ENCODE data around the gene TUBGCP2.

Gene TUBGCP2

DNA sequence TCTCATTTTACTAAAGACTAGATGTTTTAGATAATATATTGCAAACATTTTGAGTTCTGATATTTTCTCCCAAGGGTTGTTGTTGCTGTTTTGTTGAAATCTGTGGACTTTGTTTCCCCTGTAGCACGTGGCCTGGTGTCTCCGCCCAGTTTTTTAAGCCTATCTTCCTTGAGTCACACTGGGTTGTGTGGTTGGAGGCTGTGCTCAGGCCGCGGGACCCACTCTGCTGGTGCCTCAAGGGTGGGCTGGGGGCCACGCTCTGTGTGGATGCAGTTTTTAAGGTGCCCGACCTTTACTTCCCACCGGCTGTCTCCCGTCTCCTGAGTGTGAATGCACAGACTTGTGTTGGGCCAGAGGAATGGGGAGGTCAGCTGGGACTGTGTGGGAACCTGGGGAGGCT lies 34.3 kb upstream of the TUBGCP2 start:
- DNase-seq: no peak

DNA sequence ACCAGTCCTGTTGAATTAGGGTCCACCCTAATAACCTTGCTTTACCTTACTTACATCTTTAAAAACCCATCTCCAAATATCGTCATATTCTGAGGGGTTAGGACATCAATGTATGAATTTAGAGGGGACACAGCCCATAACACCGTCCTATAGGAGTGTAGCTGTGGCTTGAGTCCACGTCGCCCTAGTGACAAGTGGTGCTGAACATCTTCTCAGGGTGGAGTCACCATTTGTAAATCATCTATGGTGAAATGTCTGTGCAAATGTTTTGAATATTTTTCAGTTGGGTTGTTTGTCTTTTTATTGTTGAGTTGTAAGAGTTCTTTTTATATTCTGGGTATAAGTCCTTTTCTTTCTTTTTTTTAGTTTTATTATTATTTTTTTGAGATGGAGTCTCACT lies 33.3 kb upstream of the TUBGCP2 start:
- no peak for DNase-seq

- no peak for DNase-seq
Measured at GRCh38 chr10:133339708-133340380, 31.2 kb upstream of the TUBGCP2 start.

- DNase-seq: no peak
Measured at GRCh38 chr10:133338080-133339071, 29.7 kb upstream of the TUBGCP2 start.

- no peak for DNase-seq
Measured at GRCh38 chr10:133337370-133337725, 28.7 kb upstream of the TUBGCP2 start.

DNA sequence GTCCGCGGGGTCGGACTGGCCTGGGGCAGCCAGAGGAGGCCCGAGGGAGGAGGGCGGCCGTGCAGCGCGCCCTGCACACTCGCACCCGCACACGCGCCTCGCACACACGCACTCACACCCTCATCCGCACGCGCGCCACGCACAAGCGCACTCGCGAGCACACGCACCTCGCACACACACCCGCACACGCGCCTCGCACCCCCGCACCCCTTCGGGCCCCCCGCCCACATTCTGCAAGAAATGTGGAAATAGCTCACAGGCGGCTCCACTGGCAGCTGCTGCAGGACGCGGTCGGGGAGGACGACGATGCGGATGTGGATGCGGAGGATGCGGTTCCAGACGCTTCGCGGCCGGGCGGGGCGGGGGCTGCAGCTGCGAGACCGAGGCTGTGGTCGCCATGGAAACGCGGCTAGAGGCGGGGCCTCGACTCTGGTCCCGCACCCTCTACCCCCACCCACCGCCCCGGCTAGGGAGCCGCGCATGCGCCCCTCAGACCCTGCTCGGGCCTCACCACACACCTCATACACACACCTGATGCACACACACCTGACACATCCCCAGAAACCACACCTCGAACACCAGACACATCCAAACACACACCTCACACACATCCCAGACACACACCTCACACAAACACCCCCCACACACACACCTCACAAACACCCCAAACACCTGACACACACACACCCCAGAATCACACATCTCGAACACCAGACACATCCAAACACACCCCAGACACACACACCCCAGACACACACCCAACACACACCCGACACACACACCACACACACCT lies 28.1 kb upstream of the TUBGCP2 start, which contains the start of gene CALY:
Gene CALY (minus strand): TSS at position 320 of the 793 bp plus-strand sequence. CDS start 7,907 bp downstream, outside the sequence.
- no peak for DNase-seq

DNA sequence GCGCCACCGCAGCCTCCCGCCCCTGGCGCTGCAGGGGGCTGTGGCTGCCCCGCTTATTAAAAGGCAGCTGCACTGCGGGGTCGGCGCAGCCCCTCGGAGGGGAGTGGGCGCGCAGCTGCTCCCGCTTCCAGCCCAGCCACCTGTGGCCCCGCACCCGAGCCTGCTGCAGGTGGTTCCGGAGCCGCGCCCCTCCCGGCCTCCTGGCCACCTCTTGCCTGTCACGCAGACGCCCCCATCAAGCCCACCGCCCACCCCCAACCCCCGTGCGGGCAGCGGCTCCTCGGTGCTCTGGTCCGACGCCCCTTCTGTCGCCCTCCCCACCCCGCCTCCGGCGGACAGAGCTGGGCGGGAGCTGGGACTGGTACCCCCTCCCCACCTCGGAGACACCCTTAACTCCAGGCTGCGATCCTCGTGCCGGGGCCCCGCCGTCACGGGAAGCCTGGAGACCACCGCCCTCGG lies 27.5 kb upstream of the TUBGCP2 start:
- DNase-seq: no peak

GRCh38 chr10:133335246-133336117 lies 26.8 kb upstream of the TUBGCP2 start:
- no peak for DNase-seq

- DNase-seq: no peak
Measured at GRCh38 chr10:133334503-133335245, 26.0 kb upstream of the TUBGCP2 start.

- DNase-seq: no peak
Measured at GRCh38 chr10:133332936-133333699, 24.4 kb upstream of the TUBGCP2 start.

GRCh38 chr10:133329491-133330202 lies 21.0 kb upstream of the TUBGCP2 start:
- peak; percentile 86 for DNase-seq

- no peak for DNase-seq
Measured at GRCh38 chr10:133328358-133329343, 20.0 kb upstream of the TUBGCP2 start.

- no peak for DNase-seq
Measured at GRCh38 chr10:133327651-133328357, 19.1 kb upstream of the TUBGCP2 start.

DNA sequence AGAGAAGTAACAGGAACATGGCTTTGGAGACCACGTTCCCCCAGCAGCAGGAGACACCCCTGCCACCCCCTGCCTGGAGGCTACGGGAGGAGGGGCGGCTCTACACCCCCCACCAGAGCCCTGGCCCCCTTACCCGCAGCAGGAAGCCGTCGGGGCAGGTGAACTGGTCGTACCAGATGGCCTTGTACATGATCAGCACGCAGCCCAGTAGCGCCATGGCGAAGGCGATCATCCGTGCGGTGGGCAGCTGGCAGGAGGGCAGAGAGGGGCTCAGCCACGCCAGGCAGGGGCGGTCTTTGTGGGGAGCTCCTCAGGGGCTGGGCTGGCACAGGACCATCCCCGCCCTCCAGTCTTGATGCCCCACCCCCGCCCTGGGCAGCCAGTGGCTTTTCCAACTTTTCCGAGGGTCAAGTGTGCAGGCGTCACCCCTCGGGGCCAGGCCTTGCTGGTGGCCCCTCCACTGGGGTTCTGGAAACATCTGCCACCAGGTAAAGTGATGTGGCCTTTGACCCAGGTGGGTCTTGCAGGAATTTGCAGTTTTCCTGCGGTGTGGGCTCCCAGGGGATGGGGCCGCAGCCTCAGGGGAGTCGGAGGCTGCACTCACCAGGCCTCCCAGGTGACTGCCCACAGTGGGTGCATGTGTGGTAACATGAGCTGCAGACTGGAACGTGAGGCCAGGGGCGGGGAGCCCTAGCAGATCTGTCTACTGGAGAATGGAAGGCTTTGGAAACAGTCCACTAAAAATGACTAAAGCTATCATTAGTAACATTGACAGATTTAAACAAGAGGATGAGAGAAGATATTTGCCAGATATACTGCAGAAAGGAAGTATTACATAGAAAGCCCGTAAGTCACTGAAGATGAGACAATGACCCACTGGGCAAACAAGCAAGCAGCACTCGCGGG lies 18.3 kb upstream of the TUBGCP2 start:
- no peak for DNase-seq

DNA sequence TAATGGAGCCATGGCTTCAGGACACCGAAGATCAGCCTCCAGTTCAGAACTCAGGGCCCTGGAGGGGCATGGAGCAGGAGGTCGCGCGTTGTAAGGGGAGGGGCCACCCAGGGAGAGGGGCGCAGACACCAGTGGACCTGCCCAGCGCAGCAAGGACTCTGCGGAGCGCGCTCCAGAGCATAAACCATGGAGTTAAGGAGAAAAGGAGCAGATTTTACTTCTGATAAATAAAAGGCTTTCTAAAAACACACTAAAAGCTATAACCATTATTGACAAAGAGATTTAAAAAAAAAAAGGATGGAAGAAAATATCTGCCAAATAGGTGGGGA lies 17.5 kb upstream of the TUBGCP2 start:
- DNase-seq: no peak

- DNase-seq: no peak
Measured at GRCh38 chr10:133325440-133326222, 17.0 kb upstream of the TUBGCP2 start.

All from KG1 (cell line).